Astrocyte of the cerebellum (primary cell): ENCODE measurements around the gene JMJD8.

Experiments used
- DNase-seq: peaks from one replicate; pipeline ENCODE4 v3.0.0-alpha.2; 2011; ENCODE audit warnings: low read depth
- H3K4me3 ChIP-seq: 2 replicates; pipeline ENCODE4 v1.5.1; 2011; ENCODE audit warnings: mild to moderate bottlenecking, low read depth, low read length, moderate library complexity
- CTCF ChIP-seq: IDR thresholded peaks from 2 replicates; pipeline ENCODE4 v1.5.1; 2012; ENCODE audit warnings: low read length, low read depth, moderate library complexity, mild to moderate bottlenecking; ENCODE audit errors: missing control alignments
- in situ Hi-C: cut with HindIII; loops from 2 replicates; pipeline ENCODE4 v1.10.0; 2017; ENCODE audit warnings: low sequenced_read_pairs

JMJD8 gene

GRCh38 chr16:658679-659571 lies 25.2 kb downstream of the JMJD8 start:
- TF ChIP-seq CTCF: no peak
- H3K4me3 ChIP-seq: no peak overlapping the region
- no peak for DNase-seq
- in situ Hi-C loops: no loop called here

- DNase-seq: no peak
- H3K4me3 ChIP-seq: no peak overlapping the region
- TF ChIP-seq CTCF: no peak
- in situ Hi-C loops: no loop called here
Measured at GRCh38 chr16:657487-657886, 26.6 kb downstream of the JMJD8 start.

- no peak for DNase-seq
- no peak overlapping the region for H3K4me3 ChIP-seq
- in situ Hi-C loops: no loop called here
- no peak for TF ChIP-seq CTCF
Measured at GRCh38 chr16:654034-654433, 30.1 kb downstream of the JMJD8 start.

- in situ Hi-C loops: no loop called here
- H3K4me3 ChIP-seq: no peak overlapping the region
- no peak for DNase-seq
- no peak for TF ChIP-seq CTCF
Measured at GRCh38 chr16:652454-653305, 31.5 kb downstream of the JMJD8 start.

GRCh38 chr16:651844-652243 lies 32.3 kb downstream of the JMJD8 start:
- in situ Hi-C loops: no loop called here
- no peak overlapping the region for H3K4me3 ChIP-seq
- no peak for TF ChIP-seq CTCF
- DNase-seq: no peak

- no peak for DNase-seq
- TF ChIP-seq CTCF: no peak
- in situ Hi-C loops: no loop called here
- H3K4me3 ChIP-seq: peak overlapping the region; percentile 61
Measured at GRCh38 chr16:649631-650030, 34.5 kb downstream of the JMJD8 start.
